RWPE2 (cell line): ENCODE results near the gene PLCB1.

Experiments used
- ATAC-seq: fragments of 200-7000 bp; cut with Tn5 transposase; 3 replicates; pipeline ENCODE4 v1.9.1; 2021; ENCODE audit warnings: low read depth
- DNase-seq: peaks from one replicate; pipeline ENCODE4 v3.0.0-alpha.2; 2020; ENCODE audit warnings: low spot score
- H3K27ac ChIP-seq: fragments of 450-650 bp; 2 replicates; pipeline ENCODE4 v1.5.1; 2017; ENCODE audit warnings: mild to moderate bottlenecking; ENCODE audit not compliant: poor library complexity, severe bottlenecking
- H3K27me3 ChIP-seq: fragments of 250-450 bp; sonication (Bioruptor Pico); 2 replicates; pipeline ENCODE4 v1.5.1; 2021; ENCODE audit warnings: mild to moderate bottlenecking, moderate library complexity; ENCODE audit not compliant: insufficient read depth, poor library complexity, severe bottlenecking
- H3K36me3 ChIP-seq: fragments of 250-450 bp; sonication (Bioruptor Pico); 2 replicates; pipeline ENCODE4 v1.5.1; 2020; ENCODE audit warnings: low read depth, mild to moderate bottlenecking, moderate library complexity
- H3K4me1 ChIP-seq: fragments of 250-450 bp; sonication (Bioruptor Pico); 2 replicates; pipeline ENCODE4 v1.5.1; 2021; ENCODE audit warnings: mild to moderate bottlenecking, moderate library complexity; ENCODE audit not compliant: insufficient read depth, poor library complexity, severe bottlenecking
- H3K4me3 ChIP-seq: fragments of 250-450 bp; sonication (Bioruptor Pico); 2 replicates; pipeline ENCODE4 v1.5.1; 2021; ENCODE audit warnings: mild to moderate bottlenecking, moderate library complexity; ENCODE audit not compliant: severe bottlenecking
- H3K9me3 ChIP-seq: fragments of 250-450 bp; sonication (Bioruptor Pico); 2 replicates; pipeline ENCODE4 v1.5.1; 2021; ENCODE audit warnings: mild to moderate bottlenecking, moderate library complexity; ENCODE audit not compliant: severe bottlenecking
- CTCF ChIP-seq: fragments of 450-650 bp; IDR thresholded peaks from one replicate; pipeline ENCODE4 v1.5.1; 2017; ENCODE audit warnings: mild to moderate bottlenecking, moderate library complexity; ENCODE audit not compliant: poor library complexity, severe bottlenecking

The PLCB1 gene

DNA sequence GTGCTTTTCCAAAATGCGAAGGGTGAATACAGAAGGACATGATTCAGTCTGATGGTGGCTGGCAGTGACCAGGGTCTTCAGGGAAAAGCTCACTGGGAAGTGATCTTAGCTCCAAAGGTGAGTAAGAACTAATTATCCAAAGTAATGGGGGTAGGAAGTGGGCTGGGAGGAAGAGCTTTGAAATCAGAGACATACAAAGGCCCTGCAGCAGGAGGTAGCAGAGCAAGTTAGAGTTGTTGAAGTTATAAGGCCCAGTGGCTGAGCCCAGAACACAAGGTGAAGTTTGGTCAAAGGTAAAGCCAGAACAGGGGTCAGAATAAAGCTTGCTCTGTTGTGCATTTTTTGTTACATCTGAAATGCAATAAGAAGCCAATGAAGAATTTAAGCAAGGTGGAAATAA lies 81.2 kb downstream of the PLCB1 start:
- H3K4me3 ChIP-seq: no peak overlapping the region
- no peaks in the 10 kb centered on the region for H3K27me3 ChIP-seq
- DNase-seq: no peak
- no peak for ATAC-seq
- H3K27ac ChIP-seq: no peak overlapping the region
- no peaks in the 10 kb centered on the region for H3K4me1 ChIP-seq
- no peak for TF ChIP-seq CTCF
- no peaks in the 10 kb centered on the region for H3K36me3 ChIP-seq
- H3K9me3 ChIP-seq: no peaks in the 10 kb centered on the region

DNA sequence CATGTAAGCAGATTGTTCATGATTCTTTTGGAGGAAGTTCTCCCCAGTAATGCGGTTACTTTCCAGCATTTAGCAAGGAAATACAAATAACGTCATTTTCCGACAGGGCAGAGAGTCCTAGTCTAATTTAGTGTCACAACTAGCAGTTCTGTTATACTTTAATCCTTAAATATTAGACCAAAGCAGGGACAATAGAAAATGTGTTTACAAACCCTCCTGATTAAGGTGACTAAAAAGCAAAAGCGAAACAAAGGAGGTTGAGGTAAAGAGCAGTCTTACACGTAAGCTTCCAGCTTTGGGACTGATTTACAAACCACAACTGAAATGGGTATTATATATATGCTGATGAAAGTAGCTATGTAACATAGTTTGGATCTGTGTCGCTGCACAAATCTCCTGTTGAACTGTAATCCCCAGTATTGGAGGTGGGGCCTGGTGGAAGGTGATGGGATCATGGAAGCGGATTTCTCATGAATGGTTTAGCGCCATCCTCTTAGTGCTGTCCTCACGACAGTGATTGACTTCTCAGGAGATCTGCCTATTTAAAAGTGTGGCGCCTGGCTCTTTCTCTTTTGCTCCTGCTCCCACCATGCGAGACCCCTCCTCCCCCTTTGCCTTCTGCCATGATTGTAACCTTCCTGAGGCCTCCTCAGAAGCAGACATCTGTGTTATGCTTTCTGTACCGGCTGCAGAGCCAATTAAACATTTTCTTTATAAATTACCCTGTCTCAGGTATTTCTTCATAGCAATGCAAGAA lies 81.9 kb downstream of the PLCB1 start:
- Histone ChIP-seq H3K4me3 (no peak overlapping the region), H3K4me1 (no peaks in the 10 kb centered on the region), H3K27me3 (no peaks in the 10 kb centered on the region), H3K36me3 (no peaks in the 10 kb centered on the region), H3K27ac (no peak overlapping the region), H3K9me3 (no peaks in the 10 kb centered on the region)
- TF ChIP-seq CTCF: no peak
- no peak for DNase-seq
- ATAC-seq: no peak

GRCh38 chr20:8215361-8215781 lies 83.3 kb downstream of the PLCB1 start:
- no peaks in the 10 kb centered on the region for H3K36me3 ChIP-seq
- DNase-seq (no peak), ATAC-seq (no peak)
- no peak for TF ChIP-seq CTCF
- H3K4me3 ChIP-seq: no peak overlapping the region
- H3K4me1 ChIP-seq: no peaks in the 10 kb centered on the region
- no peaks in the 10 kb centered on the region for H3K9me3 ChIP-seq
- H3K27ac ChIP-seq: no peak overlapping the region
- no peaks in the 10 kb centered on the region for H3K27me3 ChIP-seq

DNA sequence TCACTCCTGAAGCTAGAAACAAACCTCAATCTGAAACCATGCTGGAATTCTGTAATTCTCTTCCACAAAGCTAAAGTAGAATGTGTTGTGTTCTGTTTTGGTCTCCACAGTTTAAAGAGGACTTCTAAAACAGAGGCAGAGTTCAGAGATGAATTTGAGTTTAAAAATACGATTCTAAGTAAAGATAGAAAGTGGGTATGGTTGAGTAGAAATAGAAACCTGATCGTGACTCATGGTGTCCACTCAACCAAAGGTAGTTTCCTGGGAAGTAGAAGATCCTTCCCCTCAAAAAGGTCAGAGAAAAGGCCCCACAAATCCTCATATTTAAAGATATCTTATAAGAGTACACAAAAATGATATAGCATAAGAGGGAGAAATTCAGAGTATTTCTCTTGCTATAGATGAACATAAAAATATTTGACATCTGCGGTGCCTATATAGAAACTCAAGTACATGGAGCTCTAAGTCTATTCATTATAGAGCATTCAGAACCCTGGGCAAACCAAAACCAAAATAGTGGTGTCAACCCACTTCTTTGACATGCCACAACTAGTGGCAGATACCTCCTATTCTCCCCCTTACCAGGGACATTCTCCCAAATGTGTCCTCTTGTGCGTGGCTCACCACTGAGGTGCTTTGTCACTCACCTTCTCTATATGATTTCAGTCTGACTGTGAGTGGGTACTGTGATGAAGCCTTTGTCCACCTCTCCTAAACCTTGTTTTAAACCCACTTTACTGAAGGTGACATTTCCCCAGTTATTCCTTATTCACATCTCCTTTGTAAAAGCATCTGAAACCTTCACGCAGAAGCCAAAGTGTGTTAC lies 84.5 kb downstream of the PLCB1 start:
- no peak for DNase-seq
- no peak for ATAC-seq
- no peak overlapping the region for H3K4me3 ChIP-seq
- no peaks in the 10 kb centered on the region for H3K4me1 ChIP-seq
- H3K27ac ChIP-seq: no peak overlapping the region
- H3K9me3 ChIP-seq: no peaks in the 10 kb centered on the region
- H3K36me3 ChIP-seq: no peaks in the 10 kb centered on the region
- TF ChIP-seq CTCF: no peak
- H3K27me3 ChIP-seq: no peaks in the 10 kb centered on the region
